PFSK-1 (cell line): Measurements from ENCODE around the gene NRXN3.

Experiments used
- FOXP2 ChIP-seq: optimal IDR thresholded peaks from 2 replicates; pipeline ENCODE3; 2011; ENCODE audit warnings: borderline replicate concordance, control low read depth, inconsistent platforms; ENCODE audit not compliant: insufficient read depth; ENCODE audit errors: extremely low read length, extremely low read depth
- POLR2AphosphoS5 ChIP-seq: IDR thresholded peaks from 2 replicates; pipeline ENCODE4 v1.6.1; 2012; ENCODE audit warnings: low read depth, mild to moderate bottlenecking, control low read depth, low read length, moderate library complexity
- REST ChIP-seq, 2 experiments: IDR thresholded peaks; 2 replicates each; pipeline versions ENCODE4 v1.6.1 to v1.8.0; 2011 to 2012; ENCODE audit warnings: low read depth in 2 of 2, low read length in 2 of 2, control low read depth in 1 of 2, inconsistent platforms in 1 of 2, mild to moderate bottlenecking in 1 of 2, moderate library complexity in 1 of 2; ENCODE audit not compliant: insufficient read depth in 1 of 2
- SIN3A ChIP-seq: IDR thresholded peaks from 2 replicates; pipeline ENCODE4 v1.6.1; 2012; ENCODE audit warnings: mild to moderate bottlenecking, low read length, moderate library complexity, borderline replicate concordance; ENCODE audit not compliant: insufficient read depth
- TAF1 ChIP-seq: IDR thresholded peaks from 2 replicates; pipeline ENCODE4 v1.6.1; 2012; ENCODE audit warnings: low read length, control low read depth, borderline replicate concordance; ENCODE audit not compliant: insufficient read depth

DNA sequence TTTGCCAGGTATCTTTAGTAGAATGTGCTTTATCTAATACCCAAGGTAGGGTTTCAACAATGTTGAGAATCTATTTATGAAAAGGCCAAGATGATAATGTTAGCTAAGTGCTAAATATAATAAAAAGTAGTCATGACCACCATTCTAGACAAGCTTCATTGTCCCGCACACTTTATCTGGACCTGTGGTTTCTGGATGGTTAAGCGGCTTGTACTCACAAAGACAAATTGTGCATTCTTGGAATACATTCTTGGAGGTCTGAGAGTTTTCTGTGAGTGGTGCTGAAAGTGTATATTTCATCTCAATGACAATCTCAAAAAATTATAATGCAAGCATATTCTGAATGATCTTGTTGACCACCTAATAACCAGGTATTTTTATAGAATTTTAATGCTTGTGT, 1394.2 kb downstream of the NRXN3 start:
- TF ChIP-seq TAF1: no peak
- no peak for TF ChIP-seq SIN3A
- no peak for TF ChIP-seq REST (IDR thresholded peaks at IDR 0.05; ENCODE audit: insufficient read depth in 1 of 2, low read depth in 2 of 2, low read length in 2 of 2)
- TF ChIP-seq POLR2AphosphoS5: no peak
- no peak for TF ChIP-seq FOXP2
